ENCODE data around the gene COG5. TPM values are rescaled to one million over a fixed set of nuclear protein-coding genes. Genes with fewer than 3 reads are reported as not detected.

COG5 gene
- total RNA-seq, 2 experiments from 2014 or later, result 40.9 to 60.2 TPM

GRCh38 chr7:107392830-107393229, 170.9 kb downstream of the COG5 start:
- BruUV-seq (replicated peaks), result no TSS peak
- TF ChIP-seq CTCF (conservative IDR thresholded peaks at IDR 0.05; ENCODE audit: low read length), result no peak
- no peak for TF ChIP-seq EZH2phosphoT487 (IDR thresholded peaks at IDR 0.05; ENCODE audit: borderline replicate concordance, low read depth, low read length)
- Histone ChIP-seq H3K9me3 (ENCODE audit: low read length) (no peaks in the 10 kb centered on the region), H3K4me2 (ENCODE audit: low read length) (no peak overlapping the region), H3K4me1 (ENCODE audit: insufficient read depth, low read length, poor library complexity, severe bottlenecking) (no peaks in the 10 kb centered on the region), H3K79me2 (ENCODE audit: insufficient read depth, low read depth, low read length) (no peaks in the 10 kb centered on the region), H3K27ac (ENCODE audit: low read depth, low read length, poor library complexity, severe bottlenecking) (no peak overlapping the region), H2AFZ (ENCODE audit: low read length) (no peak overlapping the region), H4K20me1 (ENCODE audit: insufficient read depth, low read length) (no peaks in the 10 kb centered on the region), H3K9me2 (ENCODE audit: insufficient read depth, low read length) (no peaks in the 10 kb centered on the region), H3K36me3 (ENCODE audit: insufficient read depth, low read length) (no peaks in the 10 kb centered on the region), H3K4me3 (ENCODE audit: low read depth, low read length, poor library complexity, severe bottlenecking) (no peak overlapping the region)
- CTCF ChIA-PET (ENCODE audit: unreplicated experiment), result no interaction called here
- intact Hi-C loops (cut with micrococcal nuclease; ENCODE audit: unreplicated experiment), result no loop called here
- POLR2A ChIA-PET, result interaction anchor here (0.7 to 2.1 kb wide), 6 partner anchors 9 to 78 kb away, joined by 3 to 9 read pairs (median 4); no protein-coding TSS in a partner anchor
- DNase-seq (ENCODE audit: low spot score), result no peak

DNA sequence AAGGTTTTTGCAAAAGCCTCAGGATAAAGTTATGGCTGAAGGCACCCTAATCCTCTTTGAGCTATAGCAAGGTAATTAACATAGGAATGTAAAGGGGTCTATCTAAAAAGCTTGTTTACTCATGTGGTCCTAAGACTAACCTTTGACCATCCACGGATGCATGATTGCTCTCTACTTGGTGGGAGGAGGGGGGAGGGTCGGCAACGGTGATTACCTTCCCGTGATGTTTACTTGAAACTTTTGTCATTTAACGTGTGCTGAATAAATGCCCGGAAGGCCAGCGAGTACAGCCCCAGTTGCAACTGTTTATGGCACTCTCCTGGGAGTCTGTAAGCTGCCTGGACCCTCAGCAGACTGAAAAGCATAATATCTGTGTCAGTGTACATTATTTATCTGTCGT, 172.8 kb downstream of the COG5 start:
- ChIA-PET CTCF (ENCODE audit: unreplicated experiment) (no interaction called here), POLR2A (interaction anchor here (1.0 kb wide), 1 partner anchor 17 kb away, joined by 3 read pairs; no protein-coding TSS in a partner anchor)
- Histone ChIP-seq H3K9me2 (ENCODE audit: insufficient read depth, low read length) (no peaks in the 10 kb centered on the region), H3K79me2 (ENCODE audit: insufficient read depth, low read depth, low read length) (no peaks in the 10 kb centered on the region), H3K27ac (ENCODE audit: low read depth, low read length, poor library complexity, severe bottlenecking) (no peak overlapping the region), H3K36me3 (ENCODE audit: insufficient read depth, low read length) (no peaks in the 10 kb centered on the region), H3K4me2 (ENCODE audit: low read length) (no peak overlapping the region), H3K9me3 (ENCODE audit: low read length) (no peaks in the 10 kb centered on the region), H3K4me3 (ENCODE audit: low read depth, low read length, poor library complexity, severe bottlenecking) (no peak overlapping the region), H2AFZ (ENCODE audit: low read length) (no peak overlapping the region), H4K20me1 (ENCODE audit: insufficient read depth, low read length) (no peaks in the 10 kb centered on the region), H3K4me1 (ENCODE audit: insufficient read depth, low read length, poor library complexity, severe bottlenecking) (peaks cover 3% of the 10 kb centered on the region)
- no peak for TF ChIP-seq CTCF (conservative IDR thresholded peaks at IDR 0.05; ENCODE audit: low read length)
- no TSS peak for BruUV-seq (replicated peaks)
- no peak for DNase-seq (ENCODE audit: low spot score)
- intact Hi-C loops (cut with micrococcal nuclease; ENCODE audit: unreplicated experiment), result no loop called here

DNA sequence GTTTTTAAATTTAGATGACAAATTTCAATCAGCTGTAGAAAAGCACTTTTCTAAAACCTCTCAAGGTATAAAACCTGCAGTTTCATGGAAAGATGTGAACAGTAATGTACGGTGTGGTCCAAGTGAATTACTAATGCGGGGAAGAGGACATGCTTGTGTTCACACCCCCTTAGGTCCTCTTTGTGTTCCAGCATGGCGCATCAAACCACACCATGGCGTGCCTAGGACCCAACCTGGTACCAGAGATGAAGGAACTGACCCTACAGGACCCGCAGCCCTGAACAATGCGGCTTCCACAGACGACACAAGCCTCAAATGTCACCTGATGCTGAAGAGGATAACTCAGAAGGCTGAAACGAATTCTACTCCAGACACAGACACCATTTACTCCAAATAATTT, 175.1 kb downstream of the COG5 start:
- no peak overlapping the region for H3K27ac ChIP-seq (ENCODE audit: low read depth, low read length, poor library complexity, severe bottlenecking)
- peaks cover 3% of the 10 kb centered on the region for H3K4me1 ChIP-seq (ENCODE audit: insufficient read depth, low read length, poor library complexity, severe bottlenecking)
- no peaks in the 10 kb centered on the region for H4K20me1 ChIP-seq (ENCODE audit: insufficient read depth, low read length)
- intact Hi-C loops (cut with micrococcal nuclease; ENCODE audit: unreplicated experiment), result no loop called here
- no peaks in the 10 kb centered on the region for H3K79me2 ChIP-seq (ENCODE audit: insufficient read depth, low read depth, low read length)
- no peak for DNase-seq (ENCODE audit: low spot score)
- no peaks in the 10 kb centered on the region for H3K9me3 ChIP-seq (ENCODE audit: low read length)
- BruUV-seq (replicated peaks), result no TSS peak
- H3K4me2 ChIP-seq (ENCODE audit: low read length), result no peak overlapping the region
- no peaks in the 10 kb centered on the region for H3K36me3 ChIP-seq (ENCODE audit: insufficient read depth, low read length)
- H3K9me2 ChIP-seq (ENCODE audit: insufficient read depth, low read length), result no peaks in the 10 kb centered on the region
- ChIA-PET POLR2A (no interaction called here), CTCF (ENCODE audit: unreplicated experiment) (no interaction called here)
- no peak overlapping the region for H2AFZ ChIP-seq (ENCODE audit: low read length)
- H3K4me3 ChIP-seq (ENCODE audit: low read depth, low read length, poor library complexity, severe bottlenecking), result no peak overlapping the region
- TF ChIP-seq EZH2phosphoT487 (IDR thresholded peaks at IDR 0.05; ENCODE audit: borderline replicate concordance, low read depth, low read length), result no peak
- TF ChIP-seq CTCF (conservative IDR thresholded peaks at IDR 0.05; ENCODE audit: low read length), result no peak

Measured in OCI-LY7 (cell line).